ENCODE results near the gene PFDN1.

DNA sequence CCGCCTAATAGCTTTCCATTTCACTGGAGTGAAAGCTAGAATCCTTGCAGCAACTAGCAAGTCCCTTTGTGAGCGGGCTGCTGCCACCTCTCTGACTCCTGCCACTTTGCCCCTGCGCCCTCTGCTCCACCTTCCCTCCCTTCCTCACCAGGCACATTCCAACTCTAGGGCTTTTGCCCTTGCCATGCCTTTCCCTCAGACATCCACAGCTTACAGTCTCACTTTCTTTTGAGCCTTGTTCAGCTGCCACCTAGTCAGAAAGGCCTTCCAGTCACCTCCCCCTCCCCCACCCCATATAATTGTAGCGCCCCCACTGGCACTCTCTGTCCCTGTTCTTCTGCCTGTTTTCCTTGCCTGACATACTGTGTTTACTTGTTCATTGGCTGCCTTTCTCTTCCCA, 96.9 kb downstream of the PFDN1 start:
- TF ChIP-seq POLR2AphosphoS5 (IDR thresholded peaks at IDR 0.05; ENCODE audit: low read depth, low read length) (no peak), POLR2A (IDR thresholded peaks at IDR 0.05; ENCODE audit: low read depth, low read length) (no peak), TAF1 (IDR thresholded peaks at IDR 0.05; ENCODE audit: low read depth, low read length) (no peak), SPI1 (IDR thresholded peaks at IDR 0.05; ENCODE audit: low read depth, low read length) (no peak)

All from GM12891 (cell line).